Measurements from ENCODE around the gene IL17RB.

IL17RB gene

GRCh38 chr3:53833053-53833645 is 13.2 kb upstream of the IL17RB start:
- DNase-seq = no peak

- no peak for DNase-seq
Observed at GRCh38 chr3:53833700-53834099, 12.7 kb upstream of the IL17RB start.

- DNase-seq = no peak
Observed at GRCh38 chr3:53834429-53835095, 11.8 kb upstream of the IL17RB start.

GRCh38 chr3:53835257-53835656 is 11.1 kb upstream of the IL17RB start:
- no peak for DNase-seq

- DNase-seq = no peak
Observed at GRCh38 chr3:53836084-53836872, 10.1 kb upstream of the IL17RB start.

GRCh38 chr3:53837331-53837730 is 9.0 kb upstream of the IL17RB start:
- DNase-seq = no peak

- no peak for DNase-seq
Observed at GRCh38 chr3:53841296-53841695, 5.1 kb upstream of the IL17RB start.

GRCh38 chr3:53842436-53843194 is 3.8 kb upstream of the IL17RB start:
- DNase-seq = no peak

GRCh38 chr3:53843195-53844177 is 2.9 kb upstream of the IL17RB start:
- DNase-seq = no peak

GRCh38 chr3:53844262-53845102 is 1.9 kb upstream of the IL17RB start:
- DNase-seq = no peak

- no peak for DNase-seq
Observed at GRCh38 chr3:53845103-53845880, 1.1 kb upstream of the IL17RB start.

- DNase-seq = no peak
Observed at GRCh38 chr3:53845881-53846133, 561 bp upstream of the IL17RB start.

- DNase-seq = no peak
Observed at GRCh38 chr3:53846851-53847155, 435 bp downstream of the IL17RB start.

- no peak for DNase-seq
Observed at GRCh38 chr3:53849916-53850315, 3.5 kb downstream of the IL17RB start.

GRCh38 chr3:53850895-53851294 is 4.5 kb downstream of the IL17RB start:
- no peak for DNase-seq

- no peak for DNase-seq
Observed at GRCh38 chr3:53856964-53857363, 10.6 kb downstream of the IL17RB start.

GRCh38 chr3:53858096-53858741 is 11.9 kb downstream of the IL17RB start:
- DNase-seq = no peak

GRCh38 chr3:53859178-53859577 is 12.8 kb downstream of the IL17RB start:
- no peak for DNase-seq

GRCh38 chr3:53860196-53860595 is 13.8 kb downstream of the IL17RB start:
- no peak for DNase-seq

- DNase-seq = no peak
Observed at GRCh38 chr3:53862241-53862640, 15.9 kb downstream of the IL17RB start.
